NT2/D1 (cell line): ENCODE measurements around the gene ENGASE.

Experiments used
- DNase-seq: peaks from one replicate; pipeline ENCODE4 v3.0.0-alpha.2; 2011; ENCODE audit warnings: low read depth, low spot score
- H3K27me3 ChIP-seq: 2 replicates; pipeline ENCODE4 v1.6.0; 2011; ENCODE audit warnings: mild to moderate bottlenecking; ENCODE audit not compliant: insufficient read length, insufficient read depth
- H3K36me3 ChIP-seq: 2 replicates; pipeline ENCODE4 v1.6.1; 2011; ENCODE audit warnings: mild to moderate bottlenecking, low read length, mixed read lengths; ENCODE audit not compliant: insufficient read depth, insufficient read length
- H3K4me1 ChIP-seq: 2 replicates; pipeline ENCODE4 v1.5.1; 2011; ENCODE audit not compliant: insufficient read depth, insufficient read length
- H3K4me3 ChIP-seq: 2 replicates; pipeline ENCODE4 v1.5.1; 2011; ENCODE audit warnings: low read depth; ENCODE audit not compliant: insufficient read length
- H3K9ac ChIP-seq: 2 replicates; pipeline ENCODE4 v1.6.0; 2011; ENCODE audit warnings: low read depth; ENCODE audit not compliant: insufficient read length
- H3K9me3 ChIP-seq: 2 replicates; pipeline ENCODE4 v1.5.1; 2011; ENCODE audit warnings: mild to moderate bottlenecking, low read length; ENCODE audit not compliant: insufficient read depth
- SUZ12 ChIP-seq: IDR thresholded peaks from 2 replicates; pipeline ENCODE4 v1.6.1; 2011; ENCODE audit not compliant: insufficient read length, insufficient read depth; ENCODE audit errors: extremely low read depth
- YY1 ChIP-seq: IDR thresholded peaks from 2 replicates; pipeline ENCODE4 v1.6.1; 2011; ENCODE audit not compliant: insufficient read length, insufficient read depth
- ZNF274 ChIP-seq: IDR thresholded peaks from 2 replicates; pipeline ENCODE4 v1.6.1; 2011; ENCODE audit warnings: mild to moderate bottlenecking, low read depth, low read length

ENGASE gene

GRCh38 chr17:79107499-79108231 is 33.0 kb downstream of the ENGASE start:
- no peak for TF ChIP-seq YY1
- no peak for TF ChIP-seq SUZ12
- TF ChIP-seq ZNF274: no peak
- Histone ChIP-seq H3K9me3 (no peaks in the 10 kb centered on the region), H3K9ac (no peak overlapping the region), H3K4me1 (peaks cover 14% of the 10 kb centered on the region), H3K27me3 (no peaks in the 10 kb centered on the region), H3K4me3 (no peak overlapping the region), H3K36me3 (no peaks in the 10 kb centered on the region)
- no peak for DNase-seq

- no peaks in the 10 kb centered on the region for H3K9me3 ChIP-seq
- H3K27me3 ChIP-seq: no peaks in the 10 kb centered on the region
- no peak for DNase-seq
- H3K4me3 ChIP-seq: no peak overlapping the region
- H3K4me1 ChIP-seq: peaks cover 13% of the 10 kb centered on the region
- TF ChIP-seq SUZ12 (no peak), ZNF274 (no peak), YY1 (no peak)
- H3K36me3 ChIP-seq: no peaks in the 10 kb centered on the region
- no peak overlapping the region for H3K9ac ChIP-seq
Observed at GRCh38 chr17:79108232-79108850, 33.7 kb downstream of the ENGASE start.

GRCh38 chr17:79108870-79109269 is 34.2 kb downstream of the ENGASE start:
- no peak for DNase-seq
- no peaks in the 10 kb centered on the region for H3K27me3 ChIP-seq
- peaks cover 11% of the 10 kb centered on the region for H3K4me1 ChIP-seq
- H3K9ac ChIP-seq: no peak overlapping the region
- no peaks in the 10 kb centered on the region for H3K9me3 ChIP-seq
- no peak overlapping the region for H3K4me3 ChIP-seq
- TF ChIP-seq YY1 (no peak), SUZ12 (no peak), ZNF274 (no peak)
- no peaks in the 10 kb centered on the region for H3K36me3 ChIP-seq

GRCh38 chr17:79109584-79109983 is 35.0 kb downstream of the ENGASE start:
- no peaks in the 10 kb centered on the region for H3K36me3 ChIP-seq
- DNase-seq: no peak

GRCh38 chr17:79111097-79111496 is 36.5 kb downstream of the ENGASE start:
- Histone ChIP-seq H3K4me3 (no peak overlapping the region), H3K27me3 (no peaks in the 10 kb centered on the region), H3K4me1 (peaks cover 20% of the 10 kb centered on the region), H3K36me3 (no peaks in the 10 kb centered on the region), H3K9ac (no peak overlapping the region), H3K9me3 (no peaks in the 10 kb centered on the region)
- no peak for DNase-seq
- no peak for TF ChIP-seq SUZ12
- TF ChIP-seq YY1: no peak
- TF ChIP-seq ZNF274: no peak

More at GRCh38 chr17:79109584-79109983, 35.0 kb downstream of the ENGASE start:
- no peak for TF ChIP-seq YY1
- no peak for TF ChIP-seq SUZ12
- no peak for TF ChIP-seq ZNF274
- H3K9ac ChIP-seq: no peak overlapping the region
- peaks cover 14% of the 10 kb centered on the region for H3K4me1 ChIP-seq
- no peak overlapping the region for H3K4me3 ChIP-seq
- H3K9me3 ChIP-seq: no peaks in the 10 kb centered on the region
- H3K27me3 ChIP-seq: no peaks in the 10 kb centered on the region

- H3K9me3 ChIP-seq: no peaks in the 10 kb centered on the region
- no peak overlapping the region for H3K4me3 ChIP-seq
- H3K4me1 ChIP-seq: peaks cover 24% of the 10 kb centered on the region
- DNase-seq: no peak
- TF ChIP-seq SUZ12 (no peak), ZNF274 (no peak), YY1 (no peak)
- no peaks in the 10 kb centered on the region for H3K27me3 ChIP-seq
- no peaks in the 10 kb centered on the region for H3K36me3 ChIP-seq
- H3K9ac ChIP-seq: no peak overlapping the region
Observed at GRCh38 chr17:79112471-79112870, 37.8 kb downstream of the ENGASE start.

GRCh38 chr17:79113699-79114457 is 39.3 kb downstream of the ENGASE start:
- no peak for TF ChIP-seq SUZ12
- TF ChIP-seq YY1: no peak
- no peak for TF ChIP-seq ZNF274
- peak overlapping the region; percentile 68 for H3K9ac ChIP-seq
- no peaks in the 10 kb centered on the region for H3K27me3 ChIP-seq
- H3K9me3 ChIP-seq: no peaks in the 10 kb centered on the region
- DNase-seq: no peak
- H3K4me1 ChIP-seq: peaks cover 27% of the 10 kb centered on the region
- H3K4me3 ChIP-seq: no peak overlapping the region
- no peaks in the 10 kb centered on the region for H3K36me3 ChIP-seq
